ENCODE measurements around the gene ELAVL1.
"Not testable (repeated sequence)": the region's sequence is repeated elsewhere in the genome, so short reads cannot be mapped to it uniquely, and the experiment has no call there.

ELAVL1 gene

DNA sequence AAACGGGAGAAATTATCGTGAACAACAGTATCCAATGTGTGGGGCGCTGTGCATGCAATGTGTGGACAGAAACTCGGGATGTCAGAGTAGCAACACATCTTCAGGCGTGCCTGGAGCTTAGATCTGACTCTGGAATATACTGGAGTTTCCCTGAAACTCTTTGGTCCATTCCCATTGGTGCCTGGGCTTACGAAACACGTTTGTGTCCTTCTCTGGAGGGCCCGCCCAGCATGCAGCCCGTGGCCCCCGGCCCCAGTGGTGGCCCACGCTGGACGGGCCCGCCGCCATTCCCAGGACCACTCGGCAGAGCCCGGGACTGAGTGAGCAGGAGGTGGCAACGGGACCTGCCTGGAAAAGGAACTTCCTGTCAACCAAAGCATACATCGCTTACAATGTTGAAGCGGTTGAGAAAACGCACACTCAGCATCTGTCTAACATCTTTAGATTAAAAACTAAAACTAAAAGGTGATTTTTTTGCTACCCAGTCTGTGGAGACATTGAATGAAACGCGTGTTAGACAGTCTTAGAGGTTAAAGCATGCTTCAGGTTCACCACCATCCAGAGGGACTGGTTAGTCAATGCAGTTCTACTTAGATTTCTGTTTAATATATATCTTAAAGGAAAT lies 42.7 kb downstream of the ELAVL1 start:
- no peaks in the 10 kb centered on the region for H3F3A ChIP-seq (ENCODE audit: insufficient read depth, low read length)
- H3K27me3 ChIP-seq (replicated peaks; ENCODE audit: insufficient read depth, low read length), result no peaks in the 10 kb centered on the region
- no peak overlapping the region for H3K9ac ChIP-seq (ENCODE audit: low read length)
- H3K4me3 ChIP-seq (ENCODE audit: low read length), result no peak overlapping the region
- no peak overlapping the region for H3K4me2 ChIP-seq (ENCODE audit: low read depth, low read length)
- no peak overlapping the region for H2AFZ ChIP-seq (ENCODE audit: low read length)
- no peak for DNase-seq
- H3K79me2 ChIP-seq (ENCODE audit: low read length), result no peaks in the 10 kb centered on the region
- H3K27ac ChIP-seq (ENCODE audit: low read length), result no peak overlapping the region
- no peaks in the 10 kb centered on the region for H3K9me2 ChIP-seq (replicated peaks; ENCODE audit: insufficient read depth, low read length)
- peaks cover 6% of the 10 kb centered on the region; the same call in 1 of the 2 replicates for H3K36me3 ChIP-seq (replicated peaks; ENCODE audit: insufficient read depth, low read length)
- H3K9me3 ChIP-seq (replicated peaks; ENCODE audit: insufficient read depth, low read length), result no peaks in the 10 kb centered on the region
- TF ChIP-seq, protein P1, sequence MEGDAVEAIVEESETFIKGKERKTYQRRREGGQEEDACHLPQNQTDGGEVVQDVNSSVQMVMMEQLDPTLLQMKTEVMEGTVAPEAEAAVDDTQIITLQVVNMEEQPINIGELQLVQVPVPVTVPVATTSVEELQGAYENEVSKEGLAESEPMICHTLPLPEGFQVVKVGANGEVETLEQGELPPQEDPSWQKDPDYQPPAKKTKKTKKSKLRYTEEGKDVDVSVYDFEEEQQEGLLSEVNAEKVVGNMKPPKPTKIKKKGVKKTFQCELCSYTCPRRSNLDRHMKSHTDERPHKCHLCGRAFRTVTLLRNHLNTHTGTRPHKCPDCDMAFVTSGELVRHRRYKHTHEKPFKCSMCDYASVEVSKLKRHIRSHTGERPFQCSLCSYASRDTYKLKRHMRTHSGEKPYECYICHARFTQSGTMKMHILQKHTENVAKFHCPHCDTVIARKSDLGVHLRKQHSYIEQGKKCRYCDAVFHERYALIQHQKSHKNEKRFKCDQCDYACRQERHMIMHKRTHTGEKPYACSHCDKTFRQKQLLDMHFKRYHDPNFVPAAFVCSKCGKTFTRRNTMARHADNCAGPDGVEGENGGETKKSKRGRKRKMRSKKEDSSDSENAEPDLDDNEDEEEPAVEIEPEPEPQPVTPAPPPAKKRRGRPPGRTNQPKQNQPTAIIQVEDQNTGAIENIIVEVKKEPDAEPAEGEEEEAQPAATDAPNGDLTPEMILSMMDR (IDR thresholded peaks at IDR 0.05; ENCODE audit: low read length), result no peak
- no peak for TF ChIP-seq EZH2phosphoT487 (IDR thresholded peaks at IDR 0.05; ENCODE audit: low read length)
- TF ChIP-seq EZH2 (optimal IDR thresholded peaks at IDR 0.05; ENCODE audit: low read depth, low read length), result no peak
- no peaks in the 10 kb centered on the region for H4K20me1 ChIP-seq (ENCODE audit: insufficient read depth, low read length)
- no peaks in the 10 kb centered on the region for H3K4me1 ChIP-seq (ENCODE audit: low read length)

DNA sequence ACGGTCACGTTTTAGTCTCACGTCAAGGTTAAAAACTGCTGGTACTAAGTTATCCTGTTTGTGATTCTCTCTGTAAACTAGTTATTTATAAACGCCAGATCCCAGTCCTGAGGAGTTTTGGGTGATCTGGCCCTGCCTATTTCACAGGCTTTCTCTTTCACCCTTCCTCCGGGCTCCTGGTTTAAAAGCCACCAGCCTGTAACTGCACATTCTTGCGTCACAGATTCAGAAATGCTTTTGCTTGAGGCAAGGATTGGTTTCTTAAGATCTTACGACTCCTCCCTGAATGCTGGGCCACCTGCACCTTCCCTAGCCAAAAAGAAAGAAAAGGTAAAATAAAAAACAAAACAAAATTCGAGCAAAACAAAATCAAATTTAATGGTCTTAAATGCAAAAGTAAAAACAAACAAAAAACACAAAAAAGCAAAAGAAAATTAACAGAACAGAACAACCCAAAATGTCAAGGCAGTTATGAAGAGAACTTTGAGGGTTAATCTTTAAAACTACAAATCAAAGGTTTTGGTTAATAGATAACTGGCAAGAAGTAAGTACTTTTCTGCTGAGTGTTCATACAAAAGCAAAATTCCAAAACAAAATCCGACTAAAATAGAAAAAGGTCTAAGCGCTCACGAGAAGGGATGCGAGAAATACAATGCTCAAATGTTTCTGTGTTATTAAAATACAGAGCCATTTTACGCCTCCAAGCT lies 43.4 kb downstream of the ELAVL1 start:
- DNase-seq, result no peak

DNA sequence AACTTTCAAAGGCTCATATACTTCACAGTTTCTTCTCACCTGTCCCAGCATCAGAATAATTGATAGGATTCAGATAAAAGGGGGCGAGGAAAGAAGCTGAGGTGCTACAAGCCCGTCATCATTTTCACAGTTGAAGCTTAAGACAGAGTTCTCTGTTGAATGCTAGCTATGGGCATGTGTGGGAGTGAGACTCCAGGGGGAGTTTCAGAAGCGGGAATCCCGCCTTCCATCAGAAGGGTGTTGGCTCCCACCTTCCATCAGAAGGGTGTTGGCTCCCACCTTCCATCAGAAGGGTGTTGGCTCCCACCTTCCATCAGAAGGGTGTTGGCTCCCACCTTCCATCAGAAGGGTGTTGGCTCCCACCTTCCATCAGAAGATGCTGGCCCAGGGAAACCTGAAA lies 44.4 kb downstream of the ELAVL1 start:
- not testable (repeated sequence) for H3K9ac ChIP-seq (ENCODE audit: low read length); H3K4me1 ChIP-seq (ENCODE audit: low read length); DNase-seq; H3K4me3 ChIP-seq (ENCODE audit: low read length); H3F3A ChIP-seq (ENCODE audit: insufficient read depth, low read length); H3K4me2 ChIP-seq (ENCODE audit: low read depth, low read length); H3K27me3 ChIP-seq (replicated peaks; ENCODE audit: insufficient read depth, low read length); H3K79me2 ChIP-seq (ENCODE audit: low read length); H4K20me1 ChIP-seq (ENCODE audit: insufficient read depth, low read length); H3K27ac ChIP-seq (ENCODE audit: low read length); H3K9me2 ChIP-seq (replicated peaks; ENCODE audit: insufficient read depth, low read length); H3K9me3 ChIP-seq (replicated peaks; ENCODE audit: insufficient read depth, low read length); H2AFZ ChIP-seq (ENCODE audit: low read length); H3K36me3 ChIP-seq (replicated peaks; ENCODE audit: insufficient read depth, low read length)

More for the DNA sequence above, 43.4 kb downstream of the ELAVL1 start:
- no peaks in the 10 kb centered on the region for H3F3A ChIP-seq (ENCODE audit: insufficient read depth, low read length)
- no peaks in the 10 kb centered on the region for H3K27me3 ChIP-seq (replicated peaks; ENCODE audit: insufficient read depth, low read length)
- no peaks in the 10 kb centered on the region for H3K4me1 ChIP-seq (ENCODE audit: low read length)
- no peak overlapping the region for H3K4me3 ChIP-seq (ENCODE audit: low read length)
- H3K9me2 ChIP-seq (replicated peaks; ENCODE audit: insufficient read depth, low read length), result no peaks in the 10 kb centered on the region
- no peak overlapping the region for H3K9ac ChIP-seq (ENCODE audit: low read length)
- no peak for TF ChIP-seq EZH2 (optimal IDR thresholded peaks at IDR 0.05; ENCODE audit: low read depth, low read length)
- no peak for TF ChIP-seq EZH2phosphoT487 (IDR thresholded peaks at IDR 0.05; ENCODE audit: low read length)
- TF ChIP-seq, protein P1 (IDR thresholded peaks at IDR 0.05; ENCODE audit: low read length), result no peak
- no peaks in the 10 kb centered on the region for H3K36me3 ChIP-seq (replicated peaks; ENCODE audit: insufficient read depth, low read length)
- H4K20me1 ChIP-seq (ENCODE audit: insufficient read depth, low read length), result no peaks in the 10 kb centered on the region
- H3K9me3 ChIP-seq (replicated peaks; ENCODE audit: insufficient read depth, low read length), result no peaks in the 10 kb centered on the region
- no peaks in the 10 kb centered on the region for H3K79me2 ChIP-seq (ENCODE audit: low read length)
- H3K27ac ChIP-seq (ENCODE audit: low read length), result no peak overlapping the region
- no peak overlapping the region for H3K4me2 ChIP-seq (ENCODE audit: low read depth, low read length)
- no peak overlapping the region for H2AFZ ChIP-seq (ENCODE audit: low read length)

DNA sequence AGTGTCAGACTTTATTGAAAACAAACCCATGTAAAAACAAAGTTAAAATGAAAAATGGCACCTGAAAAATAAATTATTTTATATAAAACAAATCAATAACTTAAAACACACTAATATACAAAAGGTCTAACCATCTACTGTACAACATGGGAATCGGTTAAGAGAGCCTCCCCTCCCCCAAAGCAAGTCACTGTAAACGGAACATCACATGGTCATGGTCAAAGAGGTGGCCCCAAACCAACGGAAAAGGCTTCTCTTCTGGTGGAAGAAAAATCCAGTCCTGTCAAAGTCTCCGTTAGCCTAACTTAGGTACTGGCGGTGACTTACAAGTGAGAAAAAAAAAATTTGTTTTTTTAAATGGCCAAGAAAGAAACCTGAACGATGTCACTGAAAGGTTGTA lies 46.2 kb downstream of the ELAVL1 start:
- Histone ChIP-seq H3K9ac (ENCODE audit: low read length) (no peak overlapping the region), H3K4me1 (ENCODE audit: low read length) (no peaks in the 10 kb centered on the region), H3K79me2 (ENCODE audit: low read length) (no peaks in the 10 kb centered on the region), H2AFZ (ENCODE audit: low read length) (no peak overlapping the region), H3K9me2 (replicated peaks; ENCODE audit: insufficient read depth, low read length) (no peaks in the 10 kb centered on the region), H3K36me3 (replicated peaks; ENCODE audit: insufficient read depth, low read length) (no peaks in the 10 kb centered on the region), H3K9me3 (replicated peaks; ENCODE audit: insufficient read depth, low read length) (no peaks in the 10 kb centered on the region), H3K4me2 (ENCODE audit: low read depth, low read length) (no peak overlapping the region), H3K27me3 (replicated peaks; ENCODE audit: insufficient read depth, low read length) (no peaks in the 10 kb centered on the region), H3K4me3 (ENCODE audit: low read length) (no peak overlapping the region), H3K27ac (ENCODE audit: low read length) (no peak overlapping the region), H3F3A (ENCODE audit: insufficient read depth, low read length) (no peaks in the 10 kb centered on the region), H4K20me1 (ENCODE audit: insufficient read depth, low read length) (no peaks in the 10 kb centered on the region)
- TF ChIP-seq EZH2phosphoT487 (IDR thresholded peaks at IDR 0.05; ENCODE audit: low read length) (no peak), EZH2 (optimal IDR thresholded peaks at IDR 0.05; ENCODE audit: low read depth, low read length) (no peak)
- TF ChIP-seq, protein P1 (IDR thresholded peaks at IDR 0.05; ENCODE audit: low read length), result no peak
- no peak for DNase-seq

Data from MM.1S (cell line).